Measurements from ENCODE around the gene UBE2L6.
A peak's percentile ranks its signal among the peaks of the same experiment; 100 is the strongest.

The UBE2L6 gene

DNA sequence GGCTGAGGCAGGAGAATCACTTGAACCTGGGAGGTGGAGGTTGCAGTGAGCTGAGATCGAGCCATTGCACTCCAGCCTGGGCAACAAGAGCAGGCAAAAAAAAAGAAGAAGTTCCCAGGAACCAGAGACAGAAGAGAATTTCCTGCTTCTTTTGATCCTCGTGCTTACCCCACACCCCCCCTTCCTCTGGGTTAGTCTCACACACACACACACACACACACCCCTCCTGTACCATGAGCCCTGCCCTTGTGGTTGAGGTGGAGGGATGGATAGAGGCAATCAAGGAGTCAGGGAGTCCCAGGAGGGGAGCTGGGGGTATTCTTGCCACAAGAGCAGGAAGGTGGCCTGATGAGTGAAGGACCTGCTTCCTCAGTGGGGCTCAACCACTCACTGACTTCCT lies 4.1 kb upstream of the UBE2L6 start:
- DNase-seq (ENCODE audit: low read depth, low spot score) = no peak
- no peak overlapping the region for H3K4me3 ChIP-seq (ENCODE audit: low read depth, low read length)
- TF ChIP-seq, protein P1, sequence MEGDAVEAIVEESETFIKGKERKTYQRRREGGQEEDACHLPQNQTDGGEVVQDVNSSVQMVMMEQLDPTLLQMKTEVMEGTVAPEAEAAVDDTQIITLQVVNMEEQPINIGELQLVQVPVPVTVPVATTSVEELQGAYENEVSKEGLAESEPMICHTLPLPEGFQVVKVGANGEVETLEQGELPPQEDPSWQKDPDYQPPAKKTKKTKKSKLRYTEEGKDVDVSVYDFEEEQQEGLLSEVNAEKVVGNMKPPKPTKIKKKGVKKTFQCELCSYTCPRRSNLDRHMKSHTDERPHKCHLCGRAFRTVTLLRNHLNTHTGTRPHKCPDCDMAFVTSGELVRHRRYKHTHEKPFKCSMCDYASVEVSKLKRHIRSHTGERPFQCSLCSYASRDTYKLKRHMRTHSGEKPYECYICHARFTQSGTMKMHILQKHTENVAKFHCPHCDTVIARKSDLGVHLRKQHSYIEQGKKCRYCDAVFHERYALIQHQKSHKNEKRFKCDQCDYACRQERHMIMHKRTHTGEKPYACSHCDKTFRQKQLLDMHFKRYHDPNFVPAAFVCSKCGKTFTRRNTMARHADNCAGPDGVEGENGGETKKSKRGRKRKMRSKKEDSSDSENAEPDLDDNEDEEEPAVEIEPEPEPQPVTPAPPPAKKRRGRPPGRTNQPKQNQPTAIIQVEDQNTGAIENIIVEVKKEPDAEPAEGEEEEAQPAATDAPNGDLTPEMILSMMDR (IDR thresholded peaks at IDR 0.05; ENCODE audit: low read depth, low read length) = no peak
- in situ Hi-C loops (cut with HindIII; ENCODE audit: low sequenced_read_pairs) = no loop called here

DNA sequence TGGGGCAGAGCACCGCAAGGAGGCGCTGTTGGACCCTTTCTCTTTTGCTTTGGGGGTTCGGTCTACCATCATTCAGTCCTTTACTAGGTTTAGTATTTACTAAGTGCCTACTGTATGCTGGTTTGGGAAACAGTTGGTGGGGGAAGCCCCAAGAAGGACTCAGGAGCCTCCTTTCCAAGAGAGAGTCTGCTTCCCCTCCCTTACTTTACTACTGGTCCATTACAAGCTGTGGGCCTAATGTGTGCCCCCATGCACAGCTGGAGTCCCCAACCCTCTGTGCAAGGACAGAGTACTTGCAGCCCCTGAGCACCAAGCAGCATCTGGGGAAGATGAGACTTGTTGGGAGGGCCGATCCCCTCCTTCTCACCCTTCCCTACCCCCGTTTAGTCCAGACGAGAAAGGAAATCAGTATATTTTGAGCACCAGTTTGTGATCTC lies 876 bp upstream of the UBE2L6 start:
- H3K4me3 ChIP-seq (ENCODE audit: low read depth, low read length) = peak overlapping the region; percentile 78
- TF ChIP-seq, protein P1 (IDR thresholded peaks at IDR 0.05; ENCODE audit: low read depth, low read length) = peak; percentile 95
- in situ Hi-C loops (cut with HindIII; ENCODE audit: low sequenced_read_pairs) = no loop called here
- DNase-seq (ENCODE audit: low read depth, low spot score) = peak; percentile 68

DNA sequence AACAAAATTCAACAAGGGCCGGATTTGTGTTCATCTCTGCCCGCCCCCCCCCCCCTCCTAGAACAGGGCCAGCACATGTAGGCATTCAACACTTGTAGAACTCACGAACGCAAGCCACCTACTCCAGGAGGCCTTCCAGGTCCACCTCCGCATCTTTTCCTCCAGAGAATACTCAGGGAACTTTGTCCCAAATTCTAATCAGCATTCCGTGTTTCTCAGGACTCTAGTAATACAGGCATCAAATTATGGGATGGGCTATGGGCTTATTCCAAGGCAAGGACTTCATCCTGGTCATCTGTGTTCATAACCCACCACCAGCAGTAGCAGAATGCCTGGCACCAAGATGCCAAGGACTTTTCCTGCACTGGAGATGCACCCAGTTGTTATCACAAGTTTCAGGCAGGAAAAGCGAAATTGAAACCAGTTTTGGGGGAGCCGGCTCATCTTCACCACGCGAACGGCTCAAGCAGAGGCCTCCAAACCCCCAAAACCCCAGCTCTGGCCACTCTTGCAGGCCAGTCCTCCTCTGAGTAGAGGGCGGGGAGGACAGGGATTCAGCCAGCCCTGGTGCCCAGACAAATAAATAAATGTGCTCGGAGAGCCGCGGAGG lies 462 bp downstream of the UBE2L6 start:
- in situ Hi-C loops (cut with HindIII; ENCODE audit: low sequenced_read_pairs) = no loop called here
- DNase-seq (ENCODE audit: low read depth, low spot score) = peak; percentile 13
- TF ChIP-seq, protein P1 (IDR thresholded peaks at IDR 0.05; ENCODE audit: low read depth, low read length) = no peak
- H3K4me3 ChIP-seq (ENCODE audit: low read depth, low read length) = peak overlapping the region; percentile 78

DNA sequence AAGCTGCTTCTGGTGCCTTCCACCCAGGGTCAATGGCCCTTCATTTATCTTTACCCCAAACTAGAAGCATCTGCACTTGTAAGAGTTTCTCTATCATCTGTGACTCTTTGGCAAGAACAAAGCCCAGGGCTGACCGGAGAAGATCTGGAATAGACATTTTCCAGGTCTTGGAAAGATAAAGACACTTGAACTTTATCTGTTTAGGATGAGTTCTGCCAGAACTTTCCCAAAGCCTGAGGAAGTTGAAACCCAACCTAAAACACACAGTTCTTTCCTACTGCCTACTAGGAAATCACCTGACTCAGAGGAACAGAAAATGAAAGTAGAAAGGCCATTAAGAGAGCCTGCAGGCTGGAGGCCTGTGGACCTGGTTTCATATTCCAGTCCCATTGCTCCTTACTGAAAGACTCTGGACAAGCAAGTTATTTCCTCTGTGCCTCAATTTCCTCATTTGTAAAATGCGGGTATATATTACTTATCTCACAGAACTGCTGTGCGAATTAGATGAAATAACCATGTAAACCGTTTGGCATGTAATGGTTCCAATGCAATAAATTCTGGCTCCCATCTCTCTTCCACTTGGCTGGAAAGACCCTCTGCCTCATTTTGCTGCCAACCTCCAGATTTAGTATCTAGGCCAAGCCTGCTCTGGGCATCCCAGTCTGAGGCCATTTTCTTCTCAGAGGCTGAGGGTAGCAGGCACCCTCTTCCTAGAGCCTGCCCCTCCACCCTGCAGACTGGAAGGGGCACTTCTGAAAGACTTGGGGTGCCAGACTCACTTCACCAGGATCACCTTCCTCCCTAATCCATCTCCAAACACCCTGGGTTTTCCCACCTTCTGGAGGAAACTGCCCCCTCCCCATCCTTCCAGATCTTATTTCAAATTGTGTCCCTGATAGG lies 1.2 kb downstream of the UBE2L6 start:
- TF ChIP-seq, protein P1 (IDR thresholded peaks at IDR 0.05; ENCODE audit: low read depth, low read length) = no peak
- peak; percentile 64 for DNase-seq (ENCODE audit: low read depth, low spot score)
- H3K4me3 ChIP-seq (ENCODE audit: low read depth, low read length) = peak overlapping the region; percentile 78
- in situ Hi-C loops (cut with HindIII; ENCODE audit: low sequenced_read_pairs) = no loop called here

DNA sequence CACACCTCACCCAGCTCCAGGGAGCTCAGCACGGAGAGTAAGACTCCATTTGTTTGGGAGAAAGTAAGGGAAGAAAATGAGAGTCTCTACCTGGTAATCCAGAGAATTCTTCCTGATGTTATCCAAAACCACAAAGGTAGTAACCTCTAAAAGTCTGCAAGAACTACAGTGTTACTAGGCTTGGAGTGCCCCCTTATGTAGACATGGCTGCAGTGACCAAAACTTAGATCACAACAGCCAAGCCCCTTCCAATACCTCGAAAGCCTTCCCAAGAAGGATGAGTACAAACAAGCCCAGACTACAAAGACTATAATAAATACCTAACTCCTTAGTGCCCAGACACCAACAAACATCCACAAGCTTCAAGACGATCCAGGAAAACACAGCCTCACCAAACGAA lies 4.9 kb downstream of the UBE2L6 start:
- no peak for DNase-seq (ENCODE audit: low read depth, low spot score)
- in situ Hi-C loops (cut with HindIII; ENCODE audit: low sequenced_read_pairs) = no loop called here
- TF ChIP-seq, protein P1 (IDR thresholded peaks at IDR 0.05; ENCODE audit: low read depth, low read length) = no peak
- no peak overlapping the region for H3K4me3 ChIP-seq (ENCODE audit: low read depth, low read length)

DNA sequence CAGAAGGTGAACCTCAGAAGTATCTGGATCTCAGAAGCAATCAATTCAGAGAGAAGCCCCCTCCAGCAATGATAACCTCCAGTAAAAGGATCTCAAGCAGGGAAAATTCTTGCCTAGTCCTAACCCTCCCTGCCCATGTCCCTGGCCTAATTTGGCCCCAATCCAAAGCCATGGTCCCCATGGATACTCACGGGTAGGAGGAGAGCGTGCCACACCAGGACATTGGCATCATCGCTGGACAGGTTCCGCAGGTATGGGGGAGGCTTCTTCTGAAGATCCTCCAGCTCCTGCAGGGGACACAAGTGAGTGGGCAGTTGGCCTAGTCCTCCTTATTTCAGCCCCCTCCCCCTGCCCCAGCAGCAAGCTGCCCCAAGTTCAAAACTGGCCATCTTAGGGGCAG lies 7.3 kb downstream of the UBE2L6 start:
- in situ Hi-C loops (cut with HindIII; ENCODE audit: low sequenced_read_pairs) = no loop called here
- no peak overlapping the region for H3K4me3 ChIP-seq (ENCODE audit: low read depth, low read length)
- no peak for DNase-seq (ENCODE audit: low read depth, low spot score)
- TF ChIP-seq, protein P1 (IDR thresholded peaks at IDR 0.05; ENCODE audit: low read depth, low read length) = no peak
